Upper lobe of right lung (tissue), 1 donor: Measurements from ENCODE around the gene ATF7. TPM values are rescaled to one million over a fixed set of nuclear protein-coding genes. Genes with fewer than 3 reads are reported as not detected.

ENCODE experiments used
- ATAC-seq: fragments of 200-7000 bp; cut with Tn5 transposase; one replicate; pipeline ENCODE4 v1.9.1; 2020; ENCODE audit warnings: mild to moderate bottlenecking, moderate library complexity
- DNase-seq: peaks from one replicate; pipeline ENCODE4 v3.0.0-alpha.2; 2020
- H3K27ac ChIP-seq: fragments of 200-600 bp; one replicate; pipeline ENCODE4 v1.8.0; 2022
- H3K27me3 ChIP-seq: fragments of 200-600 bp; one replicate; pipeline ENCODE4 v1.8.0; 2022; ENCODE audit warnings: mild to moderate bottlenecking
- H3K36me3 ChIP-seq: fragments of 200-600 bp; one replicate; pipeline ENCODE4 v1.8.0; 2022
- H3K4me1 ChIP-seq: fragments of 200-600 bp; one replicate; pipeline ENCODE4 v1.8.0; 2022
- H3K4me3 ChIP-seq: fragments of 200-600 bp; one replicate; pipeline ENCODE4 v1.8.0; 2022; ENCODE audit warnings: mild to moderate bottlenecking
- H3K9me3 ChIP-seq: fragments of 200-600 bp; one replicate; pipeline ENCODE4 v1.8.0; 2022
- CTCF ChIP-seq: fragments of 200-600 bp; IDR thresholded peaks from one replicate; pipeline ENCODE4 v1.8.0; 2022; ENCODE audit warnings: antibody characterized with exemption
- intact Hi-C: fragments of 100-400 bp; cut with DNase I; formaldehyde crosslinking; loops from one replicate; pipeline ENCODE4 v1.11.0; 2022
- total RNA-seq: library from RNA; stranded (reverse); fragmentation: NEBNext Ultra II Directional; extraction: Animal tissue kit (Norgen Biotek cat#: 25700); gene quantifications from one replicate; pipeline ENCODE4 v1.2.1, GENCODE V29; 2021
- donor health status: DM: no; HTN: yes; CAD: no; lungs with severe emphysema.

Gene ATF7
- total RNA-seq, 1 donor from 2014 or later = 54.0 TPM

GRCh38 chr12:53474819-53475218 is 151.4 kb downstream of the ATF7 start:
- DNase-seq (peak; percentile 38), ATAC-seq (peak; percentile 37)
- Histone ChIP-seq H3K27ac (peak overlapping the region; percentile 17), H3K36me3 (peaks cover 100% of the 10 kb centered on the region), H3K27me3 (no peaks in the 10 kb centered on the region), H3K4me3 (no peak overlapping the region), H3K4me1 (peaks cover 24% of the 10 kb centered on the region), H3K9me3 (no peaks in the 10 kb centered on the region)
- intact Hi-C loops = no loop called here
- TF ChIP-seq CTCF = no peak

GRCh38 chr12:53474077-53474476 is 152.1 kb downstream of the ATF7 start:
- H3K27me3 ChIP-seq = no peaks in the 10 kb centered on the region
- peak overlapping the region; percentile 17 for H3K27ac ChIP-seq
- no peaks in the 10 kb centered on the region for H3K9me3 ChIP-seq
- H3K4me1 ChIP-seq = peaks cover 24% of the 10 kb centered on the region
- H3K36me3 ChIP-seq = peaks cover 100% of the 10 kb centered on the region
- intact Hi-C loops = no loop called here
- no peak for ATAC-seq
- no peak overlapping the region for H3K4me3 ChIP-seq
- TF ChIP-seq CTCF = no peak
- no peak for DNase-seq

GRCh38 chr12:53472056-53472582 is 154.1 kb downstream of the ATF7 start:
- no peak for TF ChIP-seq CTCF
- Histone ChIP-seq H3K4me1 (peaks cover 24% of the 10 kb centered on the region), H3K36me3 (peaks cover 100% of the 10 kb centered on the region), H3K27ac (no peak overlapping the region), H3K9me3 (no peaks in the 10 kb centered on the region), H3K4me3 (no peak overlapping the region), H3K27me3 (no peaks in the 10 kb centered on the region)
- intact Hi-C loops = no loop called here
- ATAC-seq = no peak
- no peak for DNase-seq

- Histone ChIP-seq H3K27me3 (no peaks in the 10 kb centered on the region), H3K9me3 (no peaks in the 10 kb centered on the region), H3K4me1 (peaks cover 7% of the 10 kb centered on the region), H3K27ac (no peak overlapping the region), H3K4me3 (no peak overlapping the region), H3K36me3 (peaks cover 100% of the 10 kb centered on the region)
- no peak for DNase-seq
- ATAC-seq = no peak
- TF ChIP-seq CTCF = no peak
- intact Hi-C loops = no loop called here
These were observed 157.9 kb downstream of the ATF7 start for GRCh38 chr12:53468282-53468681.

- no peak for ATAC-seq
- H3K9me3 ChIP-seq = no peaks in the 10 kb centered on the region
- H3K4me3 ChIP-seq = no peak overlapping the region
- no peak overlapping the region for H3K27ac ChIP-seq
- DNase-seq = peak; percentile 38
- H3K4me1 ChIP-seq = peaks cover 3% of the 10 kb centered on the region
- TF ChIP-seq CTCF = no peak
- peaks cover 100% of the 10 kb centered on the region for H3K36me3 ChIP-seq
- H3K27me3 ChIP-seq = no peaks in the 10 kb centered on the region
- intact Hi-C loops = no loop called here
These were observed 158.3 kb downstream of the ATF7 start for GRCh38 chr12:53467880-53468279.

- intact Hi-C loops = no loop called here
- no peaks in the 10 kb centered on the region for H3K4me1 ChIP-seq
- DNase-seq = no peak
- H3K36me3 ChIP-seq = peaks cover 100% of the 10 kb centered on the region
- H3K9me3 ChIP-seq = no peaks in the 10 kb centered on the region
- H3K27me3 ChIP-seq = no peaks in the 10 kb centered on the region
- TF ChIP-seq CTCF = no peak
- no peak overlapping the region for H3K4me3 ChIP-seq
- no peak overlapping the region for H3K27ac ChIP-seq
- ATAC-seq = no peak
These were observed 159.1 kb downstream of the ATF7 start for GRCh38 chr12:53467082-53467481.
